GM23248 (cell line): ENCODE results near the gene TMEM150B. TPM values are rescaled to one million over a fixed set of nuclear protein-coding genes. Genes with fewer than 3 reads are reported as not detected.

Experiments used
- DNase-seq: peaks from one replicate; pipeline ENCODE4 v3.0.0-alpha.2; 2015
- H2AFZ ChIP-seq: fragments of 200-600 bp; sonication (generic); 2 replicates; pipeline ENCODE4 v1.6.1; 2016; ENCODE audit warnings: antibody characterized with exemption
- H3F3A ChIP-seq: fragments of 200-600 bp; sonication (generic); 2 replicates; pipeline ENCODE4 v1.6.1; 2016; ENCODE audit warnings: mild to moderate bottlenecking, antibody characterized with exemption, mixed run types; ENCODE audit not compliant: insufficient read depth
- H3K27ac ChIP-seq: fragments of 200-600 bp; sonication (generic); 2 replicates; pipeline ENCODE4 v1.5.1; 2016; ENCODE audit warnings: mild to moderate bottlenecking
- H3K27me3 ChIP-seq: fragments of 200-600 bp; sonication (generic); replicated peaks from 2 replicates; pipeline ENCODE4 v1.6.1; 2016; ENCODE audit warnings: mild to moderate bottlenecking; ENCODE audit not compliant: insufficient read depth
- H3K36me3 ChIP-seq: fragments of 200-600 bp; sonication (generic); 2 replicates; pipeline ENCODE4 v1.6.1; 2016; ENCODE audit warnings: low read depth, mild to moderate bottlenecking
- H3K4me1 ChIP-seq: fragments of 200-600 bp; sonication (generic); 2 replicates; pipeline ENCODE4 v1.6.1; 2016; ENCODE audit warnings: mild to moderate bottlenecking; ENCODE audit not compliant: insufficient read depth
- H3K4me2 ChIP-seq: fragments of 200-600 bp; sonication (generic); one replicate; pipeline ENCODE4 v1.6.1; 2016; ENCODE audit warnings: mild to moderate bottlenecking; ENCODE audit not compliant: unreplicated experiment
- H3K4me3 ChIP-seq: fragments of 200-600 bp; sonication (generic); 2 replicates; pipeline ENCODE4 v1.5.1; 2016; ENCODE audit warnings: mild to moderate bottlenecking
- H3K79me2 ChIP-seq: fragments of 200-600 bp; sonication (generic); 2 replicates; pipeline ENCODE4 v1.6.1; 2016; ENCODE audit warnings: mild to moderate bottlenecking; ENCODE audit not compliant: insufficient read depth
- H3K9ac ChIP-seq: fragments of 200-600 bp; sonication (generic); 2 replicates; pipeline ENCODE4 v1.6.1; 2016; ENCODE audit warnings: mild to moderate bottlenecking
- H3K9me2 ChIP-seq: fragments of 200-600 bp; sonication (generic); 2 replicates; pipeline ENCODE4 v1.6.1; 2016; ENCODE audit warnings: mixed run types, mild to moderate bottlenecking, moderate library complexity; ENCODE audit not compliant: insufficient read depth
- H3K9me3 ChIP-seq: fragments of 200-600 bp; sonication (generic); one replicate; pipeline ENCODE4 v1.6.1; 2017; ENCODE audit warnings: low read depth
- H4K20me1 ChIP-seq: fragments of 200-600 bp; sonication (generic); 2 replicates; pipeline ENCODE4 v1.6.0; 2016; ENCODE audit not compliant: insufficient read depth
- EZH2 ChIP-seq: fragments of 200-600 bp; sonication (generic); IDR thresholded peaks from 2 replicates; pipeline ENCODE4 v1.6.1; 2018; ENCODE audit warnings: antibody characterized with exemption, mild to moderate bottlenecking; ENCODE audit not compliant: insufficient read depth, poor library complexity, severe bottlenecking
- EZH2phosphoT487 ChIP-seq: fragments of 200-600 bp; sonication (generic); IDR thresholded peaks from 2 replicates; pipeline ENCODE4 v1.6.1; 2018; ENCODE audit warnings: antibody characterized with exemption, moderate library complexity, mild to moderate bottlenecking, low read depth; ENCODE audit not compliant: insufficient read depth
- WGBS, 2 experiments: methylation state at CpG; one replicate each; pipeline ENCODE4 v1.1.6; 2015 to 2017; ENCODE audit warnings: low lambda C conversion rate in 2 of 2, low coverage in 1 of 2; ENCODE audit errors: missing lambda C conversion rate in 2 of 2; 5-methylcytosine and 5-hydroxymethylcytosine counted together
- in situ Hi-C: fragments of 300-500 bp; cut with MboI; formaldehyde crosslinking; loops from 2 replicates; pipeline ENCODE4 v1.15.0; 2020
- polyA plus RNA-seq: library from polyadenylated mRNA; unstranded; fragments of >200 nt; fragmentation: Nextera tagmentation; extraction: Ambion mirVana; gene quantifications from 2 replicates; pipeline ENCODE4 v1.2.1, GENCODE V29; 2016
- total RNA-seq: library from RNA; depleted of rRNA; stranded (reverse); fragments of >200 nt; shearing (Covaris generic); gene quantifications from 2 replicates; pipeline ENCODE4 v1.2.3, GENCODE V29; 2014; rRNA removed

The TMEM150B gene, protein sequence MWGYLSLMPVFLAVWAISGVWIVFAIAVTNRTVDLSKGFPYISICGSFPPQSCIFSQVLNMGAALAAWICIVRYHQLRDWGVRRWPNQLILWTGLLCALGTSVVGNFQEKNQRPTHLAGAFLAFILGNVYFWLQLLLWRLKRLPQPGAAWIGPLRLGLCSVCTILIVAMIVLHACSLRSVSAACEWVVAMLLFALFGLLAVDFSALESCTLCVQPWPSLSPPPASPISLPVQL
- total RNA-seq (not detected in 2 replicates), polyA plus RNA-seq (not detected in 2 replicates)

DNA sequence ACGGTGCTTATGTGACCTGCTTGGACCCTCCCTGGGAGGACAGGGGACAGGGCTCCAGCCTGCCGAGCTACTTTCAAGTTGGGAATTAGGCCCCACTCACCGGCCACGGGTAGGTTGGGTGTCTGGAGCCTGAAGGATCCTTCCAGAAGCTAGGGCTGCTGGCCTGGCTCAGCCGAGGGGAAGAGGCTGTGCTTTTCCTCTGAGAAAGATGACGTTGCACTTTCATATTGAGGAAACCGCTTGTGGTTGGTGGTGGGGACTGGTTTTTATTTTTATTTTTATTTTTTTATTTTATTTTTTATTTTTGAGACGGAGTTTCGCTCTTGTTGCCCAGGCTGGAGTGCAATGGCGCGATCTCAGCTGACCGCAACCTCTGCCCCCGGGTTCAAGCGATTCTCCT lies at the start of gene TMEM150B:
TMEM150B (minus strand) TSS at position 170 of the 400 bp plus-strand sequence. CDS start 4,305 bp downstream, outside the sequence.
- no peaks in the 10 kb centered on the region for H4K20me1 ChIP-seq

DNA sequence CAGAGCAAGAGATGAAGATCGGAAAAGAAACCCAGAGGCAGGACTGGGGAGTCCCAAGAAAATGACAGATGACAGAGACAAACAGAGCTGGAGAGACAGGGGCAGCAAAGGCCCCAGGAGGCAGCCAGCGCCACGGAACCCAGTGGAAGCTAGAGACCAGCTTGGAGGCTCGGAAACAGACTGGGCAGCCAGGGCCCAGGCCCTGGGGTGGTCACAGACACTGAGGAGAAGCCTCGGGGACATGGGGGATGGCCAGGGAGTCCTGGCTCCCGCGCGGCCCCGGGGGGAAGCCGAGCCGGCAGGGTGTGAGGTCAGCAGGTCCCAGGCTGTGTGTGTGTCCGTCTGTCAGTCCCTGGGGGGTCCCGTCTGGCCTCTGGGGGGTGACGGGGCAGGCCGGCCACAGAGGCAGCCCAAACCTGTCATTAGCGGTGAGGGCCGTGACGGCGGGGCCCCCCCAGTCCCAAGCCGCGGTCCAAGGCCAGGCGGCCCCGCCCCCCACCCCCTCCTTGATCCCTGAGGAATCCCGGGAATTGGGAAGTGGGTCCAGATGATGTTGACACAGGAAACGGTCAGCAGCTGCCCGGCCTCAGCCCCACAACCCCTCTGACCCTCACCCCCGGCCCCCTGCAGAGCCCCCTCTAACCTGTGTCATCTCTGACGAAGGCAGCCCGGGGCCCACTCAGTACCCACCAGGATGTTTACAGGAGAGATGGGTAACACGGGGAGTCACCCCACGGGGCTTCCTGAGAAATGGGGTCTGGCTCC lies 49.0 kb upstream of the TMEM150B start:
- no peak overlapping the region for H3K4me3 ChIP-seq
- H3K27me3 ChIP-seq, result no peaks in the 10 kb centered on the region
- DNase-seq, result peak; percentile 37
- H3K9me2 ChIP-seq, result no peaks in the 10 kb centered on the region
- WGBS, 2 experiments, result 20 to 56% methylated on average over 5 to 17 of the region's 31 CpGs
- no peaks in the 10 kb centered on the region for H3K79me2 ChIP-seq
- peak overlapping the region; percentile 26 for H3K4me2 ChIP-seq
- TF ChIP-seq EZH2 (no peak), EZH2phosphoT487 (no peak)
- H3K9ac ChIP-seq, result peak overlapping the region; percentile 50; the same call in 1 of the 2 replicates
- peak overlapping the region; percentile 18; the same call in 1 of the 2 replicates for H3K27ac ChIP-seq
- H3K4me1 ChIP-seq, result peaks cover 29% of the 10 kb centered on the region
- no peaks in the 10 kb centered on the region for H3K9me3 ChIP-seq
- H4K20me1 ChIP-seq, result no peaks in the 10 kb centered on the region
- H3K36me3 ChIP-seq, result no peaks in the 10 kb centered on the region
- H3F3A ChIP-seq, result peaks cover 18% of the 10 kb centered on the region
- peak overlapping the region; percentile 53 for H2AFZ ChIP-seq
- in situ Hi-C loops, result no loop called here

More for the DNA sequence above, at the start of gene TMEM150B:
- peaks cover 8% of the 10 kb centered on the region; the same call in 1 of the 2 replicates for H3F3A ChIP-seq
- in situ Hi-C loops, result no loop called here
- 75 to 78% methylated on average over 14 of the region's 14 CpGs for WGBS, 2 experiments
- no peak for DNase-seq
- H3K9me2 ChIP-seq, result no peaks in the 10 kb centered on the region
- H3K27me3 ChIP-seq, result no peaks in the 10 kb centered on the region
- TF ChIP-seq EZH2phosphoT487 (no peak), EZH2 (no peak)
- H3K79me2 ChIP-seq, result no peaks in the 10 kb centered on the region
- no peak within 1 kb of the TSS for H3K4me3 ChIP-seq
- no peak within 1 kb of the TSS for H3K27ac ChIP-seq
- H3K36me3 ChIP-seq, result no peaks in the 10 kb centered on the region
- no peak within 1 kb of the TSS for H3K9ac ChIP-seq
- no peaks in the 10 kb centered on the region for H3K9me3 ChIP-seq
- H2AFZ ChIP-seq, result no peak within 1 kb of the TSS
- peaks cover 16% of the 10 kb centered on the region for H3K4me1 ChIP-seq
- no peak within 1 kb of the TSS for H3K4me2 ChIP-seq

DNA sequence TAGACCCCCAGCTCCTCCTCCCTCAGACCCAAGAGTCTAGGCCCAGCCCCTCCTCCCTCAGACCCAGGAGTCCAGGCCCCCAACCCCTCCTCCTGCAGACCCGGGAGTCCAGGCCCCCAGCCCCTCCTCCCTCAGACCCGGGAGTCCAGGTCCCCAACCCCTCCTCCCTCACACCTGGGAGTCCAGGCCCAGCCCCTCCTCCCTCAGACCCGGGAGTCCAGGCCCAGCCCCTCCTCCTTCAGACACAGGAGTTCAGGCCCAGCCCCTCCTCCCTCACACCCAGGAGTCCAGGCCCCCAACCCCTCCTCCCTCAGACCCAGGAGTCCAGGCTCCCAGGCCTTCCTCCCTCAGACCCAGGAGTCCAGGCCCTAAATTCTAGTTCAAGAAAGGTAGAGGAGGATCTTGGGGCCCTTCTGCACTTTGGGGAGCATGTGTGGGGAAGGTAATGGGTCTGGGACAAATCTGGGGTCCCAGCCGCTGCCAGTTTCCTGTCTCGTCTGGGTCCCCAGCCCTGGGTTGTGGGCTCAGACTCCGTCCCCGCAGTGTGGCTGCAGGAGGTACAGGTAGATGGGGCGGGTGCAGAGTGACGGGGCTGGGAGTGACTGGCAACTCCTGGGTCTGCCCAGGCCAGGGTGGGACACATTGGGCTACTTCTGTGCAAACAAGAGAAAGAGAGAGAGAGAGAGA lies 48.3 kb upstream of the TMEM150B start:
- peak overlapping the region; percentile 53 for H2AFZ ChIP-seq

More for the DNA sequence above, 48.3 kb upstream of the TMEM150B start:
- peak overlapping the region; percentile 18; the same call in 1 of the 2 replicates for H3K27ac ChIP-seq
- H3K4me1 ChIP-seq, result peaks cover 29% of the 10 kb centered on the region
- no peak overlapping the region for H3K4me3 ChIP-seq
- H3K9me3 ChIP-seq, result no peaks in the 10 kb centered on the region
- DNase-seq, result no peak
- peaks cover 18% of the 10 kb centered on the region for H3F3A ChIP-seq
- no peaks in the 10 kb centered on the region for H3K36me3 ChIP-seq
- peak overlapping the region; percentile 26 for H3K4me2 ChIP-seq
- WGBS, 2 experiments, result 63 to 90% methylated on average over 5 to 9 of the region's 9 CpGs
- H3K79me2 ChIP-seq, result peaks cover 6% of the 10 kb centered on the region
- no peaks in the 10 kb centered on the region for H3K9me2 ChIP-seq
- no peak for TF ChIP-seq EZH2
- no peak for TF ChIP-seq EZH2phosphoT487
- no peaks in the 10 kb centered on the region for H4K20me1 ChIP-seq
- in situ Hi-C loops, result no loop called here
- H3K9ac ChIP-seq, result peak overlapping the region; percentile 50
- no peaks in the 10 kb centered on the region for H3K27me3 ChIP-seq
